Esophagus (tissue), 2 donors: ENCODE measurements around the gene PITRM1. TPM values are rescaled to one million over a fixed set of nuclear protein-coding genes. Genes with fewer than 3 reads are reported as not detected.
A peak's percentile ranks its signal among the peaks of the same experiment; 100 is the strongest.

ENCODE experiments used
- H3K27ac ChIP-seq, 2 donors: one replicate each; pipeline ENCODE4 v1.5.1; 2013; ENCODE audit warnings: low read depth in 2 of 2, mild to moderate bottlenecking in 2 of 2, inconsistent platforms in 1 of 2, low read length in 1 of 2, moderate library complexity in 1 of 2
- H3K27me3 ChIP-seq, 2 donors: one replicate each; pipeline ENCODE4 v1.6.1; 2013; ENCODE audit warnings: low read length in 2 of 2, control low read depth in 1 of 2, mild to moderate bottlenecking in 1 of 2; ENCODE audit not compliant: insufficient read depth in 2 of 2, control insufficient read depth in 1 of 2
- H3K36me3 ChIP-seq, 2 donors: one replicate each; pipeline ENCODE4 v1.6.1; 2013; ENCODE audit warnings: low read length in 1 of 2; ENCODE audit not compliant: control insufficient read depth in 2 of 2, insufficient read depth in 2 of 2
- H3K4me1 ChIP-seq, 2 donors: one replicate each; pipeline ENCODE4 v1.6.1; 2013; ENCODE audit warnings: low read length in 1 of 2; ENCODE audit not compliant: control insufficient read depth in 2 of 2, insufficient read depth in 2 of 2
- H3K4me3 ChIP-seq, 2 donors: one replicate each; pipeline ENCODE4 v1.5.1; 2013; ENCODE audit warnings: low read length in 2 of 2, mild to moderate bottlenecking in 2 of 2, low read depth in 1 of 2, moderate library complexity in 1 of 2
- H3K9me3 ChIP-seq, 2 donors: one replicate each; pipeline ENCODE4 v1.6.1; 2013; ENCODE audit warnings: mild to moderate bottlenecking in 2 of 2, low read depth in 1 of 2, low read length in 1 of 2, moderate library complexity in 1 of 2; ENCODE audit not compliant: control insufficient read depth in 2 of 2, insufficient read depth in 1 of 2
- WGBS, 2 donors: extraction: QIAGEN DNeasy Blood & Tissue Kit; methylation state at CpG; one replicate each; pipeline ENCODE4 v1.1.7; 2013; 5-methylcytosine and 5-hydroxymethylcytosine counted together
- polyA plus RNA-seq, 2 donors: library from polyadenylated mRNA; stranded (reverse); fragments of 200-250 nt; gene quantifications; one replicate each; pipeline ENCODE4 v1.2.3, GENCODE V29; 2013
- donor health status: healthy with polysubstance abuse.
- donor health status: Bipolar disorder and iron deficiency.

Gene PITRM1
- polyA plus RNA-seq, 2 donors, result 41.8 to 53.0 TPM

DNA sequence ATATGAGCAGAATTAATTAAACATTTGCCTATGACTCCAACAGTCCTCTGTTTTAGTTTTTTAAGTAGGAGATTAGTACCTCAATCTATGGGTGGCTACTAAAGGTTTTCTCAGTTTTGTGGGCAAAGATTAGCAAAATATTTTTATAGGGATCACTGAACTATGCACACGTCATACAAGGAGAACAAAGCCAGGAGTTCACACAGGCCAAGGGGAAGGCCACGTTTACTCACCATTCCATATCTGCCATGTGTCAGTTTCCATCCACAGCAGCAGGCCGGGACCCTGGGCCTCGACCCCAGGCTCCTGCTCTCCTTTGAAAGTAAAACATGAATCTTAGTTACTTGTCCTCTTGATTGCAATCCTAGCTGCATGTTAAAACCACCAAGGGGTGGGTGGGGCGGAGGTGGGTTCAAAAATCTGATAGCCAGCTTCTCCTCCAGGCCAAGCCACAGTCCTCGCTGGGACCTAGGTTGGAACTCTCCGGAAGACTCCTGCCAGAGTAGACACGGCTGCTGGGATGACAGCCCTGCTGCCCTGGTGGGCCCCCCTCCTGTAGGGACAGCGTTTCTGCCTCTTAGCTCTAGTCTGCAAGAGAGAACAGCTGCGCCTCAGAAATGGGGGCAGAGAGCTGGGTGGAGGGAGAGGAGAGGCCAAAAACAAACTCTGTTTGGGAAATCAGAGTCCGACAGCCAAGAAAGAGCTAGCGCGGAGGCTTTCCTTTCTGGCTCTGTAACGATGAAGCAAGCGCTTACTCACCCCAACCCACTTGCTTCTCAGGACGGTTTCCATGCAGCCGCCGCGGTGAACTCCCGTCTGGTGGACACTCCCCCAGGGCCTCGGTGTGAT, 35.6 kb downstream of the PITRM1 start:
- Histone ChIP-seq H3K27me3 (no peaks in the 10 kb centered on the region), H3K4me1 (no peaks in the 10 kb centered on the region), H3K27ac (peak overlapping the region in 1 of 2 donors; percentile 67), H3K36me3 (peaks cover 18 to 61% of the 10 kb centered on the region in 2 donors), H3K9me3 (no peaks in the 10 kb centered on the region), H3K4me3 (no peak overlapping the region)
- WGBS, 2 donors, result 71 to 79% methylated on average over 21 of the region's 21 CpGs

DNA sequence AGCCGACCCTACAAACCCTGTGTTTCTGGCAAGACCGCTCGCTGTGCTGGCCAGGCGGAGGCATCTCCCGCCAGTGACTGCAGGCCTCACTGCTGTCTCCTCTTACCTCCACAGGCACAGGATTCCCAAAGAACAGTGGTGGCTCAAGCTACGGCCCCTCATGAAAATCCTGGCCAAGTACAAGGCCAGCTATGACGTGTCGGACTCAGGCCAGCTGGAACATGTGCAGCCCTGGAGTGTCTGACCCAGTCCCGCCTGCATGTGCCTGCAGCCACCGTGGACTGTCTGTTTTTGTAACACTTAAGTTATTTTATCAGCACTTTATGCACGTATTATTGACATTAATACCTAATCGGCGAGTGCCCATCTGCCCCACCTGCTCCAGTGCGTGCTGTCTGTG, 36.2 kb downstream of the PITRM1 start:
- no peaks in the 10 kb centered on the region for H3K27me3 ChIP-seq
- WGBS, 2 donors, result 51 to 78% methylated on average over 14 of the region's 14 CpGs
- no peak overlapping the region for H3K4me3 ChIP-seq
- peak overlapping the region in 1 of 2 donors; percentile 65 for H3K27ac ChIP-seq
- H3K9me3 ChIP-seq, result no peaks in the 10 kb centered on the region
- H3K4me1 ChIP-seq, result no peaks in the 10 kb centered on the region
- H3K36me3 ChIP-seq, result peaks cover 18 to 58% of the 10 kb centered on the region in 2 donors

DNA sequence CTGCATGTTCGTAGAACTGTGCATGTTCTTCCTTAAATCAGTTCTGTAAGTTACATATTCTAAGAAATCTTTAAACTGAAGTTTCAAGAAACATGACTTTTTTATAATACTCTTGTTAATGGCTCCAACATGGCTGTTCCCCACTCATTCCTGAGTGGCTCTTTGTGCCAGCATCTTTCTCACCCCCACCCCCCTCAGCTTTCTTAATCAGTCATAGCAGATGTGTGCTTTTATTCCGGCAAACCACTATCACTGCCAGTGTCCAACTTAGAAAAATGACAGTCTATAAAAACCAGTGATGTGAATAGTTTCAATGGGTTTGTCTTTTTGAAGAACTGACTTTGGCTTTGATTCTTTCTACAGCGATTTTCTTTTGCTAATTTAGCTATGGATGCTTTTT, 37.6 kb downstream of the PITRM1 start:
- Histone ChIP-seq H3K27ac (no peak overlapping the region), H3K27me3 (no peaks in the 10 kb centered on the region), H3K4me1 (no peaks in the 10 kb centered on the region), H3K9me3 (no peaks in the 10 kb centered on the region), H3K36me3 (peaks cover 18 to 59% of the 10 kb centered on the region in 2 donors), H3K4me3 (no peak overlapping the region)
- 64 to 92% methylated on average over 3 of the region's 3 CpGs for WGBS, 2 donors

DNA sequence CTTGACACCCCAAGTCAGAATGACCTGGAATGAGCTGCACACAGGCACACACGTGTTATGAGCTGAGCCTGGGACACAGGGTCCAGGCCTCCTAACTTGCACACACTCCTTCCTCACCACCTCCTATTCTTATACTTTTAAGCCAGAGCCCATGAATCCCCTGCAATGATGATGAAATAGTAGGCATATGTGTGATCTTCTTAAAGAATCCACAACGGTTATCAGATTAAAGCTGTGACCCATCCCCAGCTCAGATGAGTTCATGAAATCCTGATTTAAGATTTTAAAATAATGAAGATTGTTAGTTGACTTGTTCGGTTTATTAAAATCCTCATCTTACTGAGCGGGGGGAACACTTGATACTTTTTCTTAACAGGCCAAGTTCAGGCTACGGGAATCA, 38.6 kb downstream of the PITRM1 start:
- WGBS, 2 donors, result 77 to 78% methylated on average over 5 of the region's 5 CpGs
- Histone ChIP-seq H3K9me3 (no peaks in the 10 kb centered on the region), H3K4me3 (no peak overlapping the region), H3K27ac (no peak overlapping the region), H3K4me1 (no peaks in the 10 kb centered on the region), H3K36me3 (peaks cover 18 to 59% of the 10 kb centered on the region in 2 donors), H3K27me3 (no peaks in the 10 kb centered on the region)

DNA sequence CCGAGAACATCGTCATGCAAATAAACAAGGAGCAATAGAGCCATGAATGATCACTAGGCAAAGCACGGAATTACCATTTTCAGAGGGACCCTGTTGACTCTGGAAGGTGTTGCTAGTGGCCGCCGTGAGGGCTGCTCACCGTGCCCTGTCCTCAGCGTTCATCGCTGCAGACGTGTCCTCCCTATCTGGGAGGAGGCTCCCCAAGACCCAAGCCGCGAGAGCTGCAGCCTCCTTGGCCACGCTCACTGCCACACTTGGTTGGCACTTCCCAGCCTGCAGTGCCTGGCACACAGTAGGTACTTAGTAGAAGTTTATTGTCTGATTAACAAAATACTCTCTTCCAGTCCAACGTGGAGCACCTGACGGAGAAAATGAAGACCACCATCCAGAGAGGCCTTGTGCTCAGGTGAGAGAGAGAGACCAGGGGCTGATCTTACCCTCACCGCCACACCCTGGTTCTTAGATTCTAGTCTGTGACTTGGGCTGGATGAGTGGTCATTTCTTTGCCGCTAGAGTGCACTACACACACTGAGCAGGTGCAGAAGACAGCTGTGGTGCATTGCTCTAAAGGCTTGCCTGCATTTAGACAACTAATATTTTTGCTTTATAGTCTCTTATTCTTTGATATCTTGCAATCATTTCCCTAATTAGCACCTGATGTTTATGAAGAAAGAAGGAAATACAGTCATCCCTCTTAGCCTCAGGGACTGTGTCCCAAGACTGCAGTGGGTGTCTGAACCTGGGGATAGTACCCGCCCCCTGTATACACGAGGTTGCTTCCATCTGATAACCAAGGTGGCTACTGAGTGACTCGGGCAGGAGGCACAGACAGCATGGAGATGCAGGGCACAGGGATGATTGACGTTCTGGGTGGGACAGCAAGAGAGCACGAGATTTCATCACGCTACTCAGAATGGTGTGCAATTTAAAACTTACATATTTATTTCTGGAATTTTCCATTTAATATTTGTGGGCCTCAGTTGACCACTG, 40.3 kb downstream of the PITRM1 start:
- 94% methylated on average over 22 of the region's 22 CpGs for WGBS, 2 donors
- no peaks in the 10 kb centered on the region for H3K27me3 ChIP-seq
- H3K27ac ChIP-seq, result no peak overlapping the region
- no peak overlapping the region for H3K4me3 ChIP-seq
- H3K9me3 ChIP-seq, result no peaks in the 10 kb centered on the region
- peaks cover 7 to 53% of the 10 kb centered on the region in 2 donors for H3K36me3 ChIP-seq
- no peaks in the 10 kb centered on the region for H3K4me1 ChIP-seq

DNA sequence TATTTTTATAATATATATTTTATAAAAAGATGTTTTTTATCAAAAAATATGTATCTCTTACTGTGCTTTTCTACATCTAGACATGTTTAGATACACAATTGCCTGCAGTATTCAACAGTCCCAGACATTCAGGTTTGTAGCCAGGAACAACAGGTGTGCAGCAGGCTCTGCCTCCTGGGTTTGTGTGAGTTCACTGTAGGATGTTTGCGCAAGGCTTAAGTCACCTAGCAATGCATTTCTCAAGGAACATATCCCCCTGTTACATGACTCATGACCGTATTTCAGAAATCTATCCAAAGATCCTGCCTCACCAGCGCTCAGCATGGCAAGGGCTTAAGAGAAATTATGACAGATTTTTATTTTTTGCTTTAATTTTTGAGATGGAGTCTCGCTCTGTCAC, 41.5 kb downstream of the PITRM1 start:
- WGBS, 2 donors, result 52 to 72% methylated on average over 4 of the region's 4 CpGs
- Histone ChIP-seq H3K27me3 (no peaks in the 10 kb centered on the region), H3K9me3 (no peaks in the 10 kb centered on the region), H3K36me3 (peaks cover 5 to 43% of the 10 kb centered on the region in 2 donors), H3K4me1 (peaks cover 3 to 10% of the 10 kb centered on the region in 2 donors), H3K27ac (no peak overlapping the region), H3K4me3 (no peak overlapping the region)

DNA sequence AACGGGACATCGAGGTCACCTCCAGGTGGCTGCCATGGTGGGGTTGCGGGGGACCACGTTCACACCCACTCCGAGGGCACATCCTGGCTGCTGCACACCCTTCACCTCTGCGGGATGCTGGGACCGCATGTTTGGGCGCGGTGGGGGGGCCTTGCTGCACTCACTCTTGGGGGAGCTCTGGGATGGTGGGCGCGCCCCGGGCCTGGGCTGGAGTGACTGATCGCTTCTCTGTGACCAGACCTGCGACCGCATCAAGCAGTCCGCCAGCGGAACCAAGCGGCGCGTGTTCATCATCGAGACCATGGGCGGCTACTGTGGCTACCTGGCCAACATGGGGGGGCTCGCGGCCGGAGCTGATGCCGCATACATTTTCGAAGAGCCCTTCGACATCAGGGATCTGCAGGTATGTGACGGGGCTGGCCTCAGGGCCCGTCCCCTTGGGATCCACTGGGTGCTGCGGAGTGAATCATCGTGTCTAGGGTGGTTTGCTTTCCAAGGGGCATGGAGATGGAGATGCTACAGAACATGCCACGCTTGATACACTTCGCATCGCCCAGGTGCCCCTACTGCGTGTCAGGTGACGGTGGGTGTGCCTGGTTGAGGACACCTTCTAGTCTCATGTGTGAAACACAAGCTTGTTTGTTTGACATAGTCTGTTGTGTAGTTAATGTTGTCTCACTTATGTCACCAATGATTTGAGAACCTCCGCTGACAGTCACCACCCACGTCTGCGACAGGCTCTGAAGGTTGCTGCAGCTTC, 42.8 kb downstream of the PITRM1 start:
- WGBS, 2 donors, result 93 to 98% methylated on average over 40 of the region's 40 CpGs
- Histone ChIP-seq H3K27ac (no peak overlapping the region), H3K9me3 (no peaks in the 10 kb centered on the region), H3K27me3 (no peaks in the 10 kb centered on the region), H3K36me3 (peaks cover 4 to 48% of the 10 kb centered on the region in 2 donors), H3K4me1 (peaks cover 6 to 10% of the 10 kb centered on the region in 2 donors), H3K4me3 (no peak overlapping the region)

DNA sequence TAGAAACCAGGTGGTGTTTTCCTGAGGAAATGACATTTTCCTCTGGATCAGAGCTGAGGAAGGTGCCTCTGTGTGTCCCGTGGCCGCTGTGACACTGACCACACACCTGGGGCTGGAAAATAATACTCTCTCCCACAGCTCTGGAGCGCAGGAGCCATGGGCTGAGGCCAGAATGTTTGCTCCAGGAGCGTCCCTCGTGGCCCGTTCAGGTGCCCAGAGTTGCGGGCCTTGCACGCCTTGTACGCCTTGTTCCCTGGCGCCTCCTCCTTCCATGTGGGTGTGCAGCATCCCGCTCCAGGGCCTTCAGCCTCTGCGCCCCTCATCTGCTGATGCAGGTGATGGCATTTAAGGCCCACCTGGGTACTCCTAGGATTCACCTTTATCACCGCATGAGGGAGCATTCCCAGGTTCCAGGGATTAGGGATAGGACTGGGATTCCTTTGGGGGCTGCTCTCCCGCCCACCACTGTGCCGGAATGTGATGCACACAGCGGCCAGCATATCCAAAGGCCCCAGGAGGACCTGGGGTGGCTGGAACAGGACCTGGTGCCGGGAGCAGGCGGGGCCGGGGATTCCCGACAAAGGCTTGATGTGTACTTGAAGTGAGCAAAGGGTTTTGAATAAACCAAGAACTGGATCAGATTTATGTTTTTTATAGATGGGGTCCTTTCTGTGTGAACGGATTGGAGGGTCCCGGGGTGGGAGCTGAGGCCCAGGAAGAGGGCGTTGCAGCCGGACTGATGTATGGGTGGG, 44.0 kb downstream of the PITRM1 start:
- 94% methylated on average over 24 of the region's 24 CpGs for WGBS, 2 donors
- Histone ChIP-seq H3K27ac (no peak overlapping the region), H3K36me3 (peaks cover 0 to 51% of the 10 kb centered on the region in 2 donors)

More for the DNA sequence above, 44.0 kb downstream of the PITRM1 start:
- H3K4me1 ChIP-seq, result peaks cover 6 to 10% of the 10 kb centered on the region in 2 donors
- H3K4me3 ChIP-seq, result no peak overlapping the region
- H3K27me3 ChIP-seq, result no peaks in the 10 kb centered on the region
- no peaks in the 10 kb centered on the region for H3K9me3 ChIP-seq
